Measurements from ENCODE around the gene DPF3.
"Not testable (repeated sequence)": the region's sequence is repeated elsewhere in the genome, so short reads cannot be mapped to it uniquely, and the experiment has no call there.

Gene DPF3

GRCh38 chr14:72753879-72754400 is 140.0 kb downstream of the DPF3 start:
- TF ChIP-seq, protein P1, sequence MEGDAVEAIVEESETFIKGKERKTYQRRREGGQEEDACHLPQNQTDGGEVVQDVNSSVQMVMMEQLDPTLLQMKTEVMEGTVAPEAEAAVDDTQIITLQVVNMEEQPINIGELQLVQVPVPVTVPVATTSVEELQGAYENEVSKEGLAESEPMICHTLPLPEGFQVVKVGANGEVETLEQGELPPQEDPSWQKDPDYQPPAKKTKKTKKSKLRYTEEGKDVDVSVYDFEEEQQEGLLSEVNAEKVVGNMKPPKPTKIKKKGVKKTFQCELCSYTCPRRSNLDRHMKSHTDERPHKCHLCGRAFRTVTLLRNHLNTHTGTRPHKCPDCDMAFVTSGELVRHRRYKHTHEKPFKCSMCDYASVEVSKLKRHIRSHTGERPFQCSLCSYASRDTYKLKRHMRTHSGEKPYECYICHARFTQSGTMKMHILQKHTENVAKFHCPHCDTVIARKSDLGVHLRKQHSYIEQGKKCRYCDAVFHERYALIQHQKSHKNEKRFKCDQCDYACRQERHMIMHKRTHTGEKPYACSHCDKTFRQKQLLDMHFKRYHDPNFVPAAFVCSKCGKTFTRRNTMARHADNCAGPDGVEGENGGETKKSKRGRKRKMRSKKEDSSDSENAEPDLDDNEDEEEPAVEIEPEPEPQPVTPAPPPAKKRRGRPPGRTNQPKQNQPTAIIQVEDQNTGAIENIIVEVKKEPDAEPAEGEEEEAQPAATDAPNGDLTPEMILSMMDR (IDR thresholded peaks at IDR 0.05; ENCODE audit: borderline replicate concordance, insufficient read depth, low read depth, low read length) = no peak
- H3K4me3 ChIP-seq (ENCODE audit: low read depth, low read length) = no peak overlapping the region

GRCh38 chr14:72753044-72753710 is 140.7 kb downstream of the DPF3 start:
- TF ChIP-seq, protein P1 (IDR thresholded peaks at IDR 0.05; ENCODE audit: borderline replicate concordance, insufficient read depth, low read depth, low read length) = no peak
- no peak overlapping the region for H3K4me3 ChIP-seq (ENCODE audit: low read depth, low read length)

DNA sequence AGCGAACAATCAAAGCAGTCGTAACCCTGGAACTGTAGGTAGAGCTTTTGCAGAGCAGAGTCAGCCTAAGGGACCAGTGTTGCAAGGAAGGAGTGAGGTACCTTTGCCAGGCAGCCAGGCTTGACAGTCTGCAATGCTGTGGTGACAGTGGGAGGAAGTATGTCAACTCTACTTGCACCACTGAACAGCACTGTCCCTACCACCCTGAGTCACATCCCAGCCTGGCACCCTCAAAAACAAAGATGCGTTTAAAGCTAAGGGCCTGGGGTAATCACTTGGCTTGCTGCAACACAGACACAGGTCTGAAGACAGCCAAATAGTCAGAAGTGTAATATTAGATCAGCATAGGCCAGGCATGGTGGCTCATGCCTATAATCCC is 141.9 kb downstream of the DPF3 start:
- no peak overlapping the region for H3K4me3 ChIP-seq (ENCODE audit: low read depth, low read length)
- TF ChIP-seq, protein P1 (IDR thresholded peaks at IDR 0.05; ENCODE audit: borderline replicate concordance, insufficient read depth, low read depth, low read length) = no peak

DNA sequence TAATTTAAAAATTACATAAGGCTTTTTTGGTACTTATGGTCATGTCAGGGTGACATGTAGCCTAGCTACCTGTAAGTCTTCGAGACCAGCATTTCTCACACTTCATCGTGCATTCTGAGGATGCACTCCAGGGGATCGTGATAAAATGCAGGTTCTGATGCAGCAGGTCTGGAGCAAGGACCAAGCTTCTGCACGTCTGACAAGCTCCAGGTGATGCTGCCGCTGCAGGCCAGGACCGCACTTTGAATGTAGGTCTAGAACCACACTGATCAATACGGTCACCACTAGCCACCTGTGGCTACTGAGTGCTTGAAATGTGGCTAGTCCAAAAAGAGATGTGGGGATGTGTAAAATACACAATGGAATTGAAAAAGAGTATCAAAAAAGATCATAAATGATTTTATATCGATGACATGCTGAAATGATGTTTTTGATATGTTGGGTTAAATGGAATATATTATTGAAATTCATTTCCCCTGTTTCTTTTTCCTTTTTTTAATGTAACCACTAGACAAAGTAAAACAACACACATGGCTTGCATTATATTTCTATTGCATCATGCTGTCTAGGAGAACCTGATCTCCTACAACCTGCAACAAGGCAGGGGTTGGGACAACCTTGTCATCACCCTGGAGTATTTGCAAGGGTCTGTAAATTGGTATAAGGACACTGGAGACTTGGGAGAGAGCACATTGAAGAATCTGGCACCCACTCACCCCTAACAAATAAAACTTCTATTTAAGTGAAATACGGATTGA is 142.4 kb downstream of the DPF3 start:
- H3K4me3 ChIP-seq (ENCODE audit: low read depth, low read length) = no peak overlapping the region
- TF ChIP-seq, protein P1 (IDR thresholded peaks at IDR 0.05; ENCODE audit: borderline replicate concordance, insufficient read depth, low read depth, low read length) = no peak

GRCh38 chr14:72748921-72749320 is 145.0 kb downstream of the DPF3 start:
- H3K4me3 ChIP-seq (ENCODE audit: low read depth, low read length) = not testable (repeated sequence)

- no peak overlapping the region for H3K4me3 ChIP-seq (ENCODE audit: low read depth, low read length)
- TF ChIP-seq, protein P1 (IDR thresholded peaks at IDR 0.05; ENCODE audit: borderline replicate concordance, insufficient read depth, low read depth, low read length) = no peak
Observed at GRCh38 chr14:72747652-72748051, 146.2 kb downstream of the DPF3 start.

- TF ChIP-seq, protein P1 (IDR thresholded peaks at IDR 0.05; ENCODE audit: borderline replicate concordance, insufficient read depth, low read depth, low read length) = no peak
- H3K4me3 ChIP-seq (ENCODE audit: low read depth, low read length) = no peak overlapping the region
Observed at GRCh38 chr14:72745991-72746980, 147.6 kb downstream of the DPF3 start.
